ENCODE results near the gene FAM221B.

- TF ChIP-seq EP300 (IDR thresholded peaks at IDR 0.05) (no peak), POLR2A (IDR thresholded peaks at IDR 0.05) (no peak), CTCF (IDR thresholded peaks at IDR 0.05) (no peak)
Observed at GRCh38 chr9:35828716-35829083, at the start of gene FAM221B.

Data from upper lobe of left lung (tissue), 4 donors.